ENCODE results near the gene LMF1.

DNA sequence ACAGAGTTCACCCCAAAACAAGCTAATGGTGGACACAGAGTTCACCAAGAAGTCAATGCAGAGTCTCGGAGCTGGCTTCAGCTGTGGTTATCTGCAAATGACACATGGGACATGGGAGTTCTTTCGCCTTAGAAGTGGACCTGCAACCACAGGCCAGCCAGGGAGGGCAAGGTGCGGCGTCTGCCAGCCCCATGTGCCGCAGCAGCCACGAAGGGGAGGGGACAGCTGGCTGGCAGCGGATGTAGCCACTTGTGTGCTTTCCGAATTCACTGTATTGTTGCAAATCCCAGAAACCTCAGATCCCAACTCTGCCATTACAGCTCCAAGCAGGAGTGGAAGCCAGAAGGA lies 24.8 kb downstream of the LMF1 start:
- TF ChIP-seq MYC (IDR thresholded peaks at IDR 0.05; ENCODE audit: low read depth, low read length) (no peak), POLR2A (IDR thresholded peaks at IDR 0.05; ENCODE audit: extremely low read depth, insufficient read length) (no peak)
- TF ChIP-seq, protein P1, sequence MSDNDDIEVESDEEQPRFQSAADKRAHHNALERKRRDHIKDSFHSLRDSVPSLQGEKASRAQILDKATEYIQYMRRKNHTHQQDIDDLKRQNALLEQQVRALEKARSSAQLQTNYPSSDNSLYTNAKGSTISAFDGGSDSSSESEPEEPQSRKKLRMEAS (IDR thresholded peaks at IDR 0.05; ENCODE audit: low read depth, low read length): no peak
